Neural cell (in vitro differentiated cells): ENCODE measurements around the gene SHISA7. TPM values are rescaled to one million over a fixed set of nuclear protein-coding genes. Genes with fewer than 3 reads are reported as not detected.

Experiments
- H2AFZ ChIP-seq: fragments of 200-600, 300-800 bp; sonication (generic), shearing (Covaris generic); 2 replicates; pipeline ENCODE4 v1.6.0; 2014; ENCODE audit warnings: low read depth, mild to moderate bottlenecking, antibody characterized with exemption, low read length, moderate library complexity
- H3F3A ChIP-seq: fragments of 200-600 bp; shearing (Covaris generic); 2 replicates; pipeline ENCODE4 v1.6.1; 2016; ENCODE audit warnings: mild to moderate bottlenecking, moderate library complexity, mixed read lengths, antibody characterized with exemption, low read length; ENCODE audit not compliant: insufficient read depth, poor library complexity, severe bottlenecking
- H3K27ac ChIP-seq: fragments of 200-600, 300-800 bp; sonication (generic), shearing (Covaris generic); 2 replicates; pipeline ENCODE4 v1.5.1; 2014; ENCODE audit warnings: mild to moderate bottlenecking, low read length, moderate library complexity
- H3K27me3 ChIP-seq: fragments of 300-800, 200-600 bp; sonication (generic), shearing (Covaris generic); 2 replicates; pipeline ENCODE4 v1.6.0; 2014; ENCODE audit warnings: mild to moderate bottlenecking, low read depth, low read length, moderate library complexity; ENCODE audit not compliant: insufficient read depth
- H3K36me3 ChIP-seq: fragments of 300-800, 200-600 bp; sonication (generic), shearing (Covaris generic); 2 replicates; pipeline ENCODE4 v1.5.1; 2014; ENCODE audit warnings: mild to moderate bottlenecking, antibody characterized with exemption, low read length, moderate library complexity; ENCODE audit not compliant: insufficient read depth
- H3K4me2 ChIP-seq: fragments of 300-800, 200-600 bp; sonication (generic), shearing (Covaris generic); 2 replicates; pipeline ENCODE4 v1.6.0; 2014; ENCODE audit warnings: mild to moderate bottlenecking, low read length
- H3K4me3 ChIP-seq: fragments of 300-800, 200-600 bp; sonication (generic), shearing (Covaris generic); 2 replicates; pipeline ENCODE4 v1.5.1; 2014; ENCODE audit warnings: mild to moderate bottlenecking, low read length, moderate library complexity
- H3K79me2 ChIP-seq: fragments of 200-600 bp; shearing (Covaris generic); replicated peaks from 2 replicates; pipeline ENCODE4 v1.6.0; 2014; ENCODE audit warnings: mild to moderate bottlenecking, low read length, moderate library complexity; ENCODE audit not compliant: insufficient read depth
- H3K9ac ChIP-seq: fragments of 300-800, 200-600 bp; sonication (generic), shearing (Covaris generic); 2 replicates; pipeline ENCODE4 v1.6.1; 2016; ENCODE audit warnings: mild to moderate bottlenecking, low read length, mixed read lengths
- H3K9me2 ChIP-seq: fragments of 200-600 bp; shearing (Covaris generic); 2 replicates; pipeline ENCODE4 v1.6.1; 2016; ENCODE audit warnings: mild to moderate bottlenecking, low read length, mixed read lengths; ENCODE audit not compliant: insufficient read depth
- H3K9me3 ChIP-seq: fragments of 200-600, 300-800 bp; sonication (generic), shearing (Covaris generic); 2 replicates; pipeline ENCODE4 v1.6.1; 2016; ENCODE audit warnings: mild to moderate bottlenecking, mixed run types, low read length, moderate library complexity, mixed read lengths
- H4K20me1 ChIP-seq: fragments of 200-600 bp; shearing (Covaris generic); 2 replicates; pipeline ENCODE4 v1.6.1; 2016; ENCODE audit warnings: mild to moderate bottlenecking, mixed run types; ENCODE audit not compliant: insufficient read depth
- CTCF ChIP-seq: fragments of 450-650 bp; IDR thresholded peaks from 2 replicates; pipeline ENCODE4 v1.5.1; 2014; ENCODE audit warnings: antibody characterized with exemption, mild to moderate bottlenecking, moderate library complexity; ENCODE audit not compliant: poor library complexity, severe bottlenecking
- EP300 ChIP-seq: fragments of 450-650 bp; conservative IDR thresholded peaks from 2 replicates; pipeline ENCODE4 v1.6.1; 2014; ENCODE audit warnings: antibody characterized with exemption, mild to moderate bottlenecking, moderate library complexity; ENCODE audit not compliant: poor library complexity, severe bottlenecking
- EZH2 ChIP-seq: fragments of 200-600, 300-800 bp; shearing (Covaris generic), sonication (generic); IDR thresholded peaks from 2 replicates; pipeline ENCODE4 v1.6.1; 2014; ENCODE audit warnings: antibody characterized with exemption, low read length, borderline replicate concordance, mild to moderate bottlenecking; ENCODE audit not compliant: insufficient read depth, poor library complexity, severe bottlenecking
- MXI1 ChIP-seq: fragments of 450-650 bp; conservative IDR thresholded peaks from 2 replicates; pipeline ENCODE4 v1.6.1; 2014; ENCODE audit warnings: antibody characterized with exemption, mild to moderate bottlenecking; ENCODE audit not compliant: poor library complexity, severe bottlenecking
- POLR2AphosphoS5 ChIP-seq: IDR thresholded peaks from 2 replicates; pipeline ENCODE4 v1.6.1; 2012
- RAD21 ChIP-seq: fragments of 450-650 bp; conservative IDR thresholded peaks from 2 replicates; pipeline ENCODE4 v1.6.1; 2014; ENCODE audit warnings: antibody characterized with exemption, mild to moderate bottlenecking, moderate library complexity
- REST ChIP-seq: IDR thresholded peaks from 2 replicates; pipeline ENCODE4 v1.6.1; 2012; ENCODE audit warnings: borderline replicate concordance
- SMC3 ChIP-seq: fragments of 450-650 bp; conservative IDR thresholded peaks from 2 replicates; pipeline ENCODE4 v1.6.1; 2014; ENCODE audit warnings: antibody characterized with exemption, mild to moderate bottlenecking, moderate library complexity; ENCODE audit not compliant: poor library complexity
- TAF1 ChIP-seq: IDR thresholded peaks from 2 replicates; pipeline ENCODE4 v1.6.1; 2012; ENCODE audit warnings: low read depth
- polyA plus RNA-seq: library from polyadenylated mRNA; depleted of rRNA; stranded (reverse); fragments of >200 nt; gene quantifications from 2 replicates; pipeline ENCODE4 v1.2.3, GENCODE V29; 2014

Gene SHISA7
- polyA plus RNA-seq, 1 donor from 2014 or later, result 4.5 TPM

DNA sequence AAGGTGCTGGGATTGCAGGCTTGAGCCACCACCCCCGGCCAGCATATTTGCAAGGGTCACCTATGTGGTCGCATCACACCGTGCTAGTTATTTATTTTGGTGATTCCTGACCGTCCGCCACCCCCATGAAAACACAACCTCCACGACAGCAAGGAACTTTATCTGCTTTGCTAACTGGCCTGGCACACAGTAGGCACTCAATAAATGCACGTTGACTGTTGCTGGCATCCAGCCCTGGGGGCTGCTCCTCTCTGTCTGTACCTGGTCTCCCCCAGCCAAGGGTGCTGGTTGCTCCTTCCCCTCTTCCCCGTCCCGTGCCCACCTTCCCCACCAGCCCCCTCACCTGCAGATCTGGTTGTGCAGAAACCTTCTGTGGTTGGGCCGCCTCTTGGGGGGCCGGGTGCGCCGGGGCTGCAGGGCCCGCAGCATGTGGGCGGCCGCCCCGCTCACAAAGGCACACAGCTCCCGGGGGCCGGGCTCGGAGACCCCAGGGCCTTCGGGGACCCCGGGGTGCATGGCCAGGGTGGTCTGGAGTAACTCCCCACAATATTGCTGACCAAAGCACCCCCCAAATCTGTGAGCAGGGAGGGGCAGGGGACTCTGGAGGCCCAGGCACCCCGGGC lies 21.1 kb upstream of the SHISA7 start:
- no peaks in the 10 kb centered on the region for H3K79me2 ChIP-seq
- H3K9ac ChIP-seq, result peak overlapping the region; percentile 3
- no peaks in the 10 kb centered on the region for H3F3A ChIP-seq
- no peaks in the 10 kb centered on the region for H4K20me1 ChIP-seq
- H3K9me3 ChIP-seq, result no peaks in the 10 kb centered on the region
- H2AFZ ChIP-seq, result peak overlapping the region; percentile 4
- H3K27ac ChIP-seq, result no peak overlapping the region
- TF ChIP-seq EZH2 (no peak), RAD21 (no peak), TAF1 (no peak), REST (no peak), MXI1 (no peak), POLR2AphosphoS5 (no peak), CTCF (no peak), SMC3 (no peak), EP300 (no peak)
- H3K4me2 ChIP-seq, result no peak overlapping the region
- H3K4me3 ChIP-seq, result no peak overlapping the region
- H3K36me3 ChIP-seq, result no peaks in the 10 kb centered on the region
- H3K27me3 ChIP-seq, result no peaks in the 10 kb centered on the region
- no peaks in the 10 kb centered on the region for H3K9me2 ChIP-seq

DNA sequence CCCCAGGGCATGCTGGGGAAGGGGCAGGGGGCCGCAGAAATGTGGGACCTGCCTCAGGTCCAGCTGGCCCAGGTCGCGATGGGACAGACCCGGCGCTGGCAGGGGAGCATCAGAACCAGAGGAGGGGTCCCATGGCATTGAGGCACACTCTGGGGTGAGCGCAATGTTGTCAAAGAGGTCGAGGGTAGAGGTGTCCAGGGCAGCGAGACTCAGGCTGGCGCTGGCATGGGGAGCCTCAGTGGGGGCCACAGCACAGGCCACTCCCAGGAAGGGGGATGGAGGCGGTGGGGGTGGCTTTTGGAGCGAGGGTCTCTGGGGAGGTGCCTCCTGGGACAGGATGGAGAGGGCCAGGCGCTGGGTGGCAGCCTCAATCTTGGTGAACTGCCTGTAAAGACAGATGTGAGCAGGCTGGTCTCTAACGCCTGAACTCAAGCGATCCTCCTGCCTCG lies 20.5 kb upstream of the SHISA7 start:
- Histone ChIP-seq H3K4me2 (no peak overlapping the region), H3K36me3 (no peaks in the 10 kb centered on the region), H3K4me3 (no peak overlapping the region), H4K20me1 (no peaks in the 10 kb centered on the region), H3K9me2 (no peaks in the 10 kb centered on the region), H3K27ac (no peak overlapping the region), H3K79me2 (no peaks in the 10 kb centered on the region), H3F3A (no peaks in the 10 kb centered on the region), H2AFZ (no peak overlapping the region), H3K9ac (no peak overlapping the region), H3K27me3 (no peaks in the 10 kb centered on the region), H3K9me3 (no peaks in the 10 kb centered on the region)
- TF ChIP-seq POLR2AphosphoS5, result no peak
- TF ChIP-seq TAF1, result no peak
- no peak for TF ChIP-seq CTCF
- TF ChIP-seq REST, result no peak
- no peak for TF ChIP-seq MXI1
- no peak for TF ChIP-seq EP300
- no peak for TF ChIP-seq SMC3
- no peak for TF ChIP-seq RAD21
- no peak for TF ChIP-seq EZH2
